Gastrocnemius medialis (tissue), 4 donors: ENCODE data around the gene ALPI. TPM values are rescaled to one million over a fixed set of nuclear protein-coding genes. Genes with fewer than 3 reads are reported as not detected.

ENCODE experiments used
- ATAC-seq, 2 donors: fragments of 150-250 bp; one replicate each; pipeline ENCODE4 v1.9.1; 2016
- DNase-seq, 2 donors: peaks; one replicate each; pipeline ENCODE4 v3.0.0-alpha.2; 2019
- H3K27ac ChIP-seq, 4 donors: fragments of 200-600 bp; sonication (generic); 1 replicate in 1 of 4; 2 replicates in 3 of 4; pipeline ENCODE4 v1.5.1; 2016 to 2018; ENCODE audit warnings: mild to moderate bottlenecking in 2 of 4, moderate library complexity in 1 of 4
- H3K27me3 ChIP-seq, 3 donors: fragments of 200-600 bp; sonication (generic) in 2 of 3; 1 replicate in 1 of 3; 2 replicates in 2 of 3; pipeline versions ENCODE4 v1.5.1 to v1.6.0; 2016 to 2019; ENCODE audit warnings: mild to moderate bottlenecking in 1 of 3, moderate library complexity in 1 of 3
- H3K36me3 ChIP-seq, 2 donors: fragments of 200-600 bp; sonication (generic) in 1 of 2; one replicate each; pipeline ENCODE4 v1.5.1; 2017 to 2018
- H3K4me1 ChIP-seq, 2 donors: fragments of 200-600 bp; sonication (generic) in 1 of 2; one replicate each; pipeline ENCODE4 v1.5.1; 2016 to 2017; ENCODE audit warnings: mild to moderate bottlenecking in 2 of 2
- H3K4me3 ChIP-seq, 4 donors: fragments of 200-600 bp; sonication (generic) in 3 of 4; 1 replicate in 1 of 4; 2 replicates in 3 of 4; pipeline ENCODE4 v1.5.1; 2016 to 2019; ENCODE audit warnings: mild to moderate bottlenecking in 2 of 4
- H3K9me3 ChIP-seq, 3 donors: fragments of 200-600 bp; sonication (generic) in 2 of 3; 1 replicate in 1 of 3; 2 replicates in 2 of 3; pipeline ENCODE4 v1.5.1; 2016 to 2019
- CTCF ChIP-seq, 5 experiments: fragments of 450-650 bp in 3 of 5; fragments of 200-600 bp in 2 of 5; sonication (generic) in 2 of 5; IDR thresholded peaks in 4 of 5; conservative IDR thresholded peaks in 1 of 5; 1 replicate in 4 of 5; 2 replicates in 1 of 5; pipeline ENCODE4 v1.5.1; 2016 to 2019; ENCODE audit warnings: antibody characterized with exemption in 5 of 5, mild to moderate bottlenecking in 3 of 5, moderate library complexity in 3 of 5
- POLR2A ChIP-seq, 2 donors: fragments of 450-650 bp; IDR thresholded peaks; one replicate each; pipeline ENCODE4 v1.6.1; 2017; ENCODE audit warnings: antibody characterized with exemption in 2 of 2, mild to moderate bottlenecking in 2 of 2, moderate library complexity in 2 of 2
- in situ Hi-C, 4 donors: fragments of 200-750 bp; cut with MboI; loops; one replicate each; pipeline versions ENCODE4 v1.15.0 to v1.8.0; 2017; ENCODE audit warnings: low sequenced_read_pairs in 4 of 4
- intact Hi-C: fragments of 100-400 bp; cut with DNase I; formaldehyde crosslinking; loops from one replicate; pipeline ENCODE4 v1.15.1; 2023; ENCODE audit warnings: low total_unique reads
- total RNA-seq, 4 donors: library from RNA; depleted of rRNA; stranded (reverse); fragments of >200 nt; gene quantifications; one replicate each; pipeline versions ENCODE4 v1.1.0 to v1.2.3, GENCODE V29; 2016

ALPI gene
- total RNA-seq, 4 donors from 2014 or later: not detected

DNA sequence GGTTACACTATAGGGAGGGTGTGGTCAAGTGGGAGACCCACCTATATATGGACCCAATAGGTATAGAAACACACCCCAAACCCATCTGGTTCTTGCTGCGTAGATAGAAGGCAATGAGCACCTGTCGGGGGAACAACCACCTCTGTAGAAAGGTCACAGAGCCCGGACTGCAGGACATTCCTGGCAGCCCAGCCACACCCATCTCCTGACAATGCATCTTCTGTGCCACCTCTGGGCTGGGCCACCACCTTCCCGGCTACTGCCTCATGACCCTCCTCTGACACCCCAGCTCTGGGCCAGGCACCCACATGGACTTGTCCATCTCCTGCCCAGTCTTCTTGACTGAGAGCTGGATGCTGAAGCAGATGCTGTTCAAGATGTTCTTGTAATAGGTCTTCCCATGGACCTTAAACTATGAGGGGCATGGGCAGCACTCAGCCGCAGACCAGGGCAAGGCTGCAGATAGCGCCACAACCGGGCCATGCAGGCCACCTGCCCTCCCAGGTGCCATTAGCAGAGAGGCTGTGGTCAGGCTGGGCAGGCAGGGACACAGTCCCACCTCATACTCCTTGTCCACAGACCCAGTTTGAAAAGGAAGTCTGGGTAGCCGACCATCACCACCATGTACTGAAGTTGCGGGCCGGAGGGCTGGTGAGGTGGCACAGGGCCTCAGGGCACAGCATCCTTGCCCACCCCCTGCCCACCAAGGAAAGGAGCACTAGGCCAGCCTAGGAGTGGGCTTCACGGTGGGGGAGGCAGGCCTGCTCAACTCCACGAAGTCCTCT lies 40.0 kb upstream of the ALPI start:
- no peaks in the 10 kb centered on the region for H3K36me3 ChIP-seq
- TF ChIP-seq CTCF (IDR thresholded peaks at IDR 0.05 in 4 of 5, conservative IDR thresholded peaks at IDR 0.05 in 1 of 5) (no peak), POLR2A (IDR thresholded peaks at IDR 0.05) (no peak)
- in situ Hi-C loops: no loop called here
- peaks cover 34 to 39% (median 36%) of the 10 kb centered on the region in 3 donors for H3K27me3 ChIP-seq
- H3K4me1 ChIP-seq: peaks cover 0 to 9% of the 10 kb centered on the region in 2 donors
- no peaks in the 10 kb centered on the region for H3K9me3 ChIP-seq
- intact Hi-C loops: no loop called here
- DNase-seq: no peak
- no peak overlapping the region for H3K4me3 ChIP-seq
- no peak overlapping the region for H3K27ac ChIP-seq
- ATAC-seq: no peak

DNA sequence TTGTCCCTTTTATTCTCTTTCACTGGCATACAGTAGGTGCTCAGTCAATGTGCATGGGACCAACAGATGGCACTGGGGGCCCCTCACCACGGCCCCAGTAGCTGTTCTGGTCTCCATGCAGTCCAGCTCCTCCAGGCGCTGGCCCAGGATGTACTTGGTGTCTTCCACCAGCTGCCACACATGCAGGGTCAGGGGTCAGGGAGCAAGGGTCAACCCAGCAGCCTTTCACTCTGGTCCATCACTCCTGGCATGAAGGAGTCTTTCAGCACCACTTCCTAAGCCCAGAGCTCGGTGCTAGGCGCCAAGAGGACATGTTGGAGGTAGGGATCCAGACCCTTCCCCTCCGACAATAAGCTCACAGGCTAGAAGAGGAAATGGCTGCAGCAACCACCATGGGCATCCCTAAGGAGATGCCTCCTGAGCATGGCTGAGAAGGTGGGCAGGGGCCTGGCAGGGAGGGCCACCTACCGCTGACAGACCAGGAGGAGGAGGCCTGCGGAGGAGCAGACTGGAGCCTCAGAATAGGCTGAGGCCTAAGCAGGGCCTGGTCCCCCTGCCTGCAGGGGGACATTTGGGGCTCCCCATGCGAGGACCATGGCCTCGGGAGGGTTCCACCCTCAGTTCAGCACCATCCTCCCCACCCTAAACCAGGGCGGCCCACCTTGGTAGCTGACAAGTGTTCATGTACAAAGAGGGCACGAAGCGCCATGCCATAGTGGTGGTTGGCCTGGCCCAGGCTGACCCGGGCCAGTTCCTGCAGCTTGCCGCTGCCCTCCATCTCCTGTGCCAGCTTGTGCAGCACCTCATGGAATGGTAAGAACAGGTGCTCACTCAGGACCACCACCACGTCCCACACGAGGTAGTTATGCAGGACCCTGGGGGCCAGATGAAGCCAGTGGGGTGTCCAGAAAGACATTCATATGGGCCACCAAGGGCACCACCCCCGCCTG lies 39.2 kb upstream of the ALPI start:
- ATAC-seq (no peak), DNase-seq (no peak)
- H3K27ac ChIP-seq: no peak overlapping the region
- TF ChIP-seq CTCF (IDR thresholded peaks at IDR 0.05 in 4 of 5, conservative IDR thresholded peaks at IDR 0.05 in 1 of 5) (no peak), POLR2A (IDR thresholded peaks at IDR 0.05) (no peak)
- no peak overlapping the region for H3K4me3 ChIP-seq
- intact Hi-C loops (no loop called here), in situ Hi-C loops (no loop called here)
- H3K27me3 ChIP-seq: peaks cover 42 to 48% (median 45%) of the 10 kb centered on the region in 3 donors
- H3K4me1 ChIP-seq: peaks cover 0 to 9% of the 10 kb centered on the region in 2 donors
- no peaks in the 10 kb centered on the region for H3K36me3 ChIP-seq
- no peaks in the 10 kb centered on the region for H3K9me3 ChIP-seq

- Histone ChIP-seq H3K27me3 (peaks cover 48 to 55% (median 49%) of the 10 kb centered on the region in 3 donors), H3K4me3 (no peak overlapping the region), H3K9me3 (no peaks in the 10 kb centered on the region), H3K27ac (no peak overlapping the region), H3K36me3 (no peaks in the 10 kb centered on the region), H3K4me1 (peaks cover 0 to 9% of the 10 kb centered on the region in 2 donors)
- intact Hi-C loops: no loop called here
- TF ChIP-seq CTCF (IDR thresholded peaks at IDR 0.05 in 4 of 5, conservative IDR thresholded peaks at IDR 0.05 in 1 of 5) (no peak), POLR2A (IDR thresholded peaks at IDR 0.05) (no peak)
- DNase-seq (no peak), ATAC-seq (no peak)
- in situ Hi-C loops: no loop called here
Observed at GRCh38 chr2:232417489-232417888, 38.5 kb upstream of the ALPI start.

GRCh38 chr2:232418056-232418455 lies 37.9 kb upstream of the ALPI start:
- intact Hi-C loops: no loop called here
- Histone ChIP-seq H3K9me3 (no peaks in the 10 kb centered on the region), H3K4me3 (no peak overlapping the region), H3K27me3 (peaks cover 48 to 58% (median 54%) of the 10 kb centered on the region in 3 donors), H3K36me3 (no peaks in the 10 kb centered on the region), H3K4me1 (peaks cover 0 to 9% of the 10 kb centered on the region in 2 donors), H3K27ac (no peak overlapping the region)
- no peak for DNase-seq
- TF ChIP-seq CTCF (IDR thresholded peaks at IDR 0.05 in 4 of 5, conservative IDR thresholded peaks at IDR 0.05 in 1 of 5) (no peak), POLR2A (IDR thresholded peaks at IDR 0.05) (no peak)
- no peak for ATAC-seq
- in situ Hi-C loops: no loop called here
